ENCODE measurements around the gene PPFIA3.

- TF ChIP-seq CTCF (IDR thresholded peaks at IDR 0.05 in 2 of 3, conservative IDR thresholded peaks at IDR 0.05 in 1 of 3; ENCODE audit: borderline replicate concordance in 1 of 3, insufficient read depth in 1 of 3, low read depth in 2 of 3, low read length in 2 of 3) (no peak), EZH2phosphoT487 (IDR thresholded peaks at IDR 0.05; ENCODE audit: borderline replicate concordance) (no peak), SP1 (IDR thresholded peaks at IDR 0.05; ENCODE audit: low read depth) (no peak), POLR2A (IDR thresholded peaks at IDR 0.05; ENCODE audit: borderline replicate concordance, extremely low read depth, insufficient read depth, insufficient read length) (no peak), YY1 (IDR thresholded peaks at IDR 0.05; ENCODE audit: extremely low read depth, insufficient replicate concordance, low read depth, low read length) (no peak)
Measured at GRCh38 chr19:49186108-49186507, 66.8 kb downstream of the PPFIA3 start.
